ENCODE measurements around the gene SLC6A1.
"Not testable (repeated sequence)": the region's sequence is repeated elsewhere in the genome, so short reads cannot be mapped to it uniquely, and the experiment has no call there.

The SLC6A1 gene

GRCh38 chr3:11071096-11071755 is 78.7 kb downstream of the SLC6A1 start:
- no peak for DNase-seq

GRCh38 chr3:11072631-11073030 is 80.1 kb downstream of the SLC6A1 start:
- no peak for DNase-seq

GRCh38 chr3:11074011-11074410 is 81.5 kb downstream of the SLC6A1 start:
- no peak for DNase-seq

GRCh38 chr3:11074451-11074850 is 81.9 kb downstream of the SLC6A1 start:
- DNase-seq: no peak

- not testable (repeated sequence) for DNase-seq
These were observed 82.6 kb downstream of the SLC6A1 start for GRCh38 chr3:11075122-11075521.

- DNase-seq: no peak
These were observed 84.2 kb downstream of the SLC6A1 start for GRCh38 chr3:11076711-11077110.

- no peak for DNase-seq
These were observed 84.9 kb downstream of the SLC6A1 start for GRCh38 chr3:11077466-11077865.

GRCh38 chr3:11078826-11079515 is 86.4 kb downstream of the SLC6A1 start:
- no peak for DNase-seq

GRCh38 chr3:11080492-11080891 is 87.9 kb downstream of the SLC6A1 start:
- DNase-seq: no peak

GRCh38 chr3:11084098-11084497 is 91.5 kb downstream of the SLC6A1 start:
- no peak for DNase-seq

- no peak for DNase-seq
These were observed 92.1 kb downstream of the SLC6A1 start for GRCh38 chr3:11084677-11085076.

- no peak for DNase-seq
These were observed 92.7 kb downstream of the SLC6A1 start for GRCh38 chr3:11085093-11085840.

- DNase-seq: no peak
These were observed 94.3 kb downstream of the SLC6A1 start for GRCh38 chr3:11086856-11087255.

GRCh38 chr3:11088066-11088465 is 95.5 kb downstream of the SLC6A1 start:
- DNase-seq: no peak

- DNase-seq: no peak
These were observed 96.3 kb downstream of the SLC6A1 start for GRCh38 chr3:11088831-11089230.
